HG03066 (cell line): ENCODE results near the gene SPANXN5.
"Not testable (repeated sequence)": the region's sequence is repeated elsewhere in the genome, so short reads cannot be mapped to it uniquely, and the experiment has no call there.

Experiments used
- ATAC-seq: cut with Tn5 transposase; IDR thresholded peaks from one replicate; pipeline ENCODE4 v1.9.1; 2021; ENCODE audit warnings: low read depth; ENCODE audit not compliant: unreplicated experiment

SPANXN5 gene

GRCh38 chrX:52797327-52797726, at the start of gene SPANXN5:
TSS of gene SPANXN5 (minus strand) at chrX:52797427. CDS start at chrX:52797348, 79 bp downstream.
- not testable (repeated sequence) for ATAC-seq

- not testable (repeated sequence) for ATAC-seq
These were observed 46.4 kb upstream of the SPANXN5 start for GRCh38 chrX:52843619-52844018.

- no peak for ATAC-seq
These were observed 41.9 kb upstream of the SPANXN5 start for GRCh38 chrX:52839137-52839536.

GRCh38 chrX:52830551-52830950, 33.3 kb upstream of the SPANXN5 start:
- no peak for ATAC-seq

- no peak for ATAC-seq
These were observed 27.4 kb upstream of the SPANXN5 start for GRCh38 chrX:52824608-52825007.

- no peak for ATAC-seq
These were observed 24.0 kb upstream of the SPANXN5 start for GRCh38 chrX:52821079-52821760.

GRCh38 chrX:52819788-52820187, 22.6 kb upstream of the SPANXN5 start:
- ATAC-seq, result no peak

- no peak for ATAC-seq
These were observed 13.9 kb upstream of the SPANXN5 start, which contains the start of gene XAGE5 for GRCh38 chrX:52811065-52811625. TSS of gene XAGE5 (plus strand) at chrX:52811287. CDS start at chrX:52812567, 1,280 bp downstream.

- ATAC-seq, result not testable (repeated sequence)
These were observed 7.6 kb upstream of the SPANXN5 start for GRCh38 chrX:52804876-52805275.

GRCh38 chrX:52773504-52773903, 23.7 kb downstream of the SPANXN5 start:
- not testable (repeated sequence) for ATAC-seq

- not testable (repeated sequence) for ATAC-seq
These were observed 31.2 kb downstream of the SPANXN5 start for GRCh38 chrX:52765983-52766382.

- not testable (repeated sequence) for ATAC-seq
These were observed 46.3 kb downstream of the SPANXN5 start, which contains the start of gene SSX2B for GRCh38 chrX:52750952-52751351. TSS of gene SSX2B (plus strand) at chrX:52751252. CDS start at chrX:52752681, 1,429 bp downstream.
